Panc1 (cell line): ENCODE data around the gene PAX2. TPM values are rescaled to one million over a fixed set of nuclear protein-coding genes. Genes with fewer than 3 reads are reported as not detected.

Source experiments
- ATAC-seq: fragments of 200-7000 bp; cut with Tn5 transposase; 2 replicates; pipeline ENCODE4 v1.9.1; 2020; ENCODE audit warnings: mild to moderate bottlenecking, moderate library complexity
- BruUV-seq: library from RNA; stranded (reverse); fragments of 400-500 nt; replicated peaks from 2 replicates; lab custom pipeline; 2021; lab: Mats Ljungman, UMichigan
- CTCF ChIA-PET: fragments of 300-600 bp; sonication (Branson Sonifier 250); formaldehyde crosslinking; loops from one replicate; lab custom pipeline; 2022; ENCODE audit warnings: antibody characterized with exemption; lab: Charles Lee
- POLR2A ChIA-PET: fragments of 300-600 bp; sonication (Branson Sonifier 250); formaldehyde crosslinking; loops from one replicate; lab custom pipeline; 2022; ENCODE audit warnings: antibody characterized with exemption; lab: Charles Lee
- DNase-seq: peaks from one replicate; pipeline ENCODE4 v3.0.0-alpha.2; 2010; ENCODE audit warnings: low read depth, low spot score
- H3K27ac ChIP-seq: 2 replicates; pipeline ENCODE4 v1.5.1; 2011; ENCODE audit warnings: mild to moderate bottlenecking, low read length, inconsistent platforms
- H3K27me3 ChIP-seq: fragments of 200-500 bp; sonication (Bioruptor generic); 2 replicates; pipeline ENCODE4 v1.6.0; 2014; ENCODE audit warnings: low read length, inconsistent platforms; ENCODE audit not compliant: control insufficient read depth, insufficient read depth
- H3K36me3 ChIP-seq: fragments of 200-500 bp; sonication (Bioruptor generic); 2 replicates; pipeline ENCODE4 v1.5.1; 2014; ENCODE audit warnings: inconsistent platforms, mild to moderate bottlenecking, low read length, moderate library complexity; ENCODE audit not compliant: control insufficient read depth, insufficient read depth
- H3K4me1 ChIP-seq: 2 replicates; pipeline ENCODE4 v1.5.1; 2011; ENCODE audit warnings: inconsistent platforms, mild to moderate bottlenecking, low read length, moderate library complexity; ENCODE audit not compliant: control insufficient read depth, insufficient read depth
- H3K4me3 ChIP-seq, 2 experiments: 2 replicates each; pipeline ENCODE4 v1.5.1; 2011 to 2012; ENCODE audit warnings: low read depth in 2 of 2, low read length in 2 of 2, mild to moderate bottlenecking in 2 of 2, inconsistent platforms in 1 of 2, moderate library complexity in 1 of 2
- H3K9me3 ChIP-seq: fragments of 200-500 bp; sonication (Bioruptor generic); 2 replicates; pipeline ENCODE4 v1.5.1; 2014; ENCODE audit warnings: low read depth, mild to moderate bottlenecking, inconsistent platforms, low read length, moderate library complexity; ENCODE audit not compliant: control insufficient read depth, insufficient read depth
- CTCF ChIP-seq: fragments of 450-650 bp; IDR thresholded peaks from 2 replicates; pipeline ENCODE4 v1.5.1; 2017; ENCODE audit warnings: mild to moderate bottlenecking
- POLR2AphosphoS5 ChIP-seq: IDR thresholded peaks from 2 replicates; pipeline ENCODE4 v1.6.1; 2012; ENCODE audit warnings: mild to moderate bottlenecking, low read depth, low read length, moderate library complexity
- REST ChIP-seq, 2 experiments: IDR thresholded peaks; 2 replicates each; pipeline ENCODE4 v1.6.1; 2011 to 2012; ENCODE audit warnings: low read depth in 2 of 2, control low read depth in 1 of 2, low read length in 1 of 2, mild to moderate bottlenecking in 1 of 2, moderate library complexity in 1 of 2; ENCODE audit not compliant: insufficient read depth in 1 of 2
- SIN3A ChIP-seq: IDR thresholded peaks from 2 replicates; pipeline ENCODE4 v1.6.1; 2012; ENCODE audit warnings: low read depth, mild to moderate bottlenecking, low read length, moderate library complexity, borderline replicate concordance; ENCODE audit not compliant: insufficient read depth
- TCF7L2 ChIP-seq: IDR thresholded peaks from 2 replicates; pipeline ENCODE4 v1.6.1; 2011; ENCODE audit warnings: mild to moderate bottlenecking, low read depth, low read length, inconsistent platforms
- in situ Hi-C: cut with HindIII; loops from 2 replicates; pipeline ENCODE4 v1.10.0; 2016; ENCODE audit warnings: low sequenced_read_pairs, low pct_unique_long_range_greater_than_20kb
- intact Hi-C: fragments of 100-400 bp; cut with micrococcal nuclease; formaldehyde crosslinking; loops from one replicate; pipeline ENCODE4 v1.10.0; 2022; ENCODE audit not compliant: unreplicated experiment
- total RNA-seq: library from RNA; stranded (reverse); gene quantifications from one replicate; pipeline ENCODE4 v1.2.1, GENCODE V29; 2021; ENCODE audit not compliant: unreplicated experiment

Gene PAX2
- total RNA-seq, 1 experiment from 2014 or later = 72.3 TPM

GRCh38 chr10:100841528-100841927, 96.1 kb downstream of the PAX2 start:
- ChIA-PET CTCF (no interaction called here), POLR2A (no interaction called here)
- TF ChIP-seq POLR2AphosphoS5 = no peak
- no peak for TF ChIP-seq CTCF
- TF ChIP-seq REST (IDR thresholded peaks at IDR 0.05; ENCODE audit: insufficient read depth in 1 of 2, low read depth in 2 of 2, low read length in 1 of 2) = no peak
- no peak for TF ChIP-seq SIN3A
- no peak for TF ChIP-seq TCF7L2
- Histone ChIP-seq H3K9me3 (no peaks in the 10 kb centered on the region), H3K36me3 (no peaks in the 10 kb centered on the region), H3K27ac (no peak overlapping the region), H3K4me3 (no peak overlapping the region), H3K4me1 (no peaks in the 10 kb centered on the region), H3K27me3 (peaks cover 17% of the 10 kb centered on the region)
- no peak for ATAC-seq
- intact Hi-C loops = no loop called here
- DNase-seq = no peak
- in situ Hi-C loops = no loop called here
- BruUV-seq = no TSS peak

- no peak for ATAC-seq
Measured at GRCh38 chr10:100847440-100847839, 102.1 kb downstream of the PAX2 start.

More at GRCh38 chr10:100847440-100847839, 102.1 kb downstream of the PAX2 start:
- H3K4me3 ChIP-seq = no peak overlapping the region
- no peak overlapping the region for H3K27ac ChIP-seq
- BruUV-seq = no TSS peak
- H3K36me3 ChIP-seq = no peaks in the 10 kb centered on the region
- TF ChIP-seq CTCF (no peak), POLR2AphosphoS5 (no peak), TCF7L2 (no peak), REST (IDR thresholded peaks at IDR 0.05; ENCODE audit: insufficient read depth in 1 of 2, low read depth in 2 of 2, low read length in 1 of 2) (no peak), SIN3A (no peak)
- CTCF ChIA-PET = interaction anchor here (0.6 kb wide), 1 partner anchor 87 kb away, joined by 3 read pairs; no protein-coding TSS in a partner anchor
- H3K27me3 ChIP-seq = peaks cover 29% of the 10 kb centered on the region
- in situ Hi-C loops (no loop called here), intact Hi-C loops (no loop called here)
- H3K4me1 ChIP-seq = no peaks in the 10 kb centered on the region
- H3K9me3 ChIP-seq = no peaks in the 10 kb centered on the region
- peak; percentile 39 for DNase-seq
- POLR2A ChIA-PET = no interaction called here
